SIG-M5 (cell line): ENCODE results near the gene PEAK1.

Source experiments
- DNase-seq: peaks from one replicate; lab custom pipeline; 2025; lab: John Stamatoyannopoulos, UW

The PEAK1 gene

DNA sequence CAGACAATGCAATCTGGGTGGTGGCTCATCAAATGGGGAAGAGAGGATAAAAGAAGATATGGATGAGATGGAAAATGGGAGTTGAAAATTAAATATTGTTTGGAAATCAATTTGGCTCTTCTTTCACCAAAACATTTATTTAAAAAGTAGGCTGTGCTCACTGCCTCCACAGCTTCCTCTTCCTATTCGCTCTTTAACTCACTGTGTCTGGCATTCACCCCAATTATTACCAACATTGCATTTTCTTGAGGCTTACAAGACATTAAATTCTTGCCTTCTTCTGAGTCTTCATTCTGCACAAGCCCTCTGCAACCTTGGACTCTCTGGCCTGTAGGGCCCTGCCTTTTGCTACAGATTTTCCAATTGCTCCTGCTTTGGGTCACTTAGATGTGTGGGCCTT is 296.1 kb downstream of the PEAK1 start:
- no peak for DNase-seq

DNA sequence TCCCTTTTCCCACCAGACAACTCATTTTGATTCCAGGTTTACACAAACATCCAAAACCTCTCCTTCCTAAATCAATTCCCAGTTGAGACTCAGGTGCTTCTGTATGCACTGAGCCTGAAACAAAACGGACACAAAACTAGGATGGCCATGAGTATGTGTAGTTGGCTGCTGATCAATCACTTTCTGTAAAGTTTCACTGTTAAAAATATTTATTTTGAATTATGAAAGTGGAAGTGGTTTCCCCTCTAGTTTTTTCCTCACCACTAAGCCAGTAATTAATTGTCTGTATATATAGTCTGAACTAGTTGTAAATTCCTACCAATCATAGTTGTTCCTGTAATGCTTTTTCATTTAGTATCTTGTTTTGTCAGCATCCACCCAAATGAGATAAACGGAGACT is 297.3 kb downstream of the PEAK1 start:
- DNase-seq, result no peak

DNA sequence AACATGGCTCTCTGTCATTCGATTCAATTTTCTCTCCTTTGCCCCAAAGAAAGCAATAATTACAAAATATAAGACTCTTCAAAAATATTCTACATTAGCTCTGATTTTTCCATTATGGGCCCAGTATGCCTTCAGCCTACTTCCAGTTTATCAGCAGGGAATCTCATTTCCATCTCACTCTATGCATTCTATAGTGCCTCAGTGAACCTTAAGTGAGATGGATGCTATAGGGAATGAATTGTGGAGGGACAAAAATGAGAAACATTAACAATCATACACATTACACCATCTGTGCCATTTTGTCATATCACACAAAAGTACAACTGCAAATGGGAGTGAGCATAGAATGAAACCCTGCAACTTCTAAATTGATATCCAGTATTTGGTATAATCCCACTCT is 298.3 kb downstream of the PEAK1 start:
- no peak for DNase-seq

DNA sequence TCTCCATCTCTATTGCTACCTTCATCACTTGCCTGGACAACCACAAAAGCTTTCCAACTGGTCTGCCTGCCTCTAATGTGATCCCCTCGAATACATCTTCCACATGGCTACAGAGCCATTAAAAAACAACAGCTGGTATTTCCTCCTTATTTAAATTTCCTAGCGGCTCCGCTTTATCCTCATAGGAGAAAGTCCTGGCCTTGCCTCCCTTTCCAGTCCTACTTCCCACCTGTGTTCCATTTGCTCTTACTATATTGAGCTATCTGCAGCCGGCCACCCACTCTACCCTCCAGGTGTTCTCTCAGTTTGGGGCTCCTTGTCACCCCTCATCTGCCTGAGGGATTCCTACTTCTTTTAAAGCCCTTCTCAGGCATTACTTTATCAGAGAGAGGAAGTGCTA is 299.3 kb downstream of the PEAK1 start:
- DNase-seq, result no peak

DNA sequence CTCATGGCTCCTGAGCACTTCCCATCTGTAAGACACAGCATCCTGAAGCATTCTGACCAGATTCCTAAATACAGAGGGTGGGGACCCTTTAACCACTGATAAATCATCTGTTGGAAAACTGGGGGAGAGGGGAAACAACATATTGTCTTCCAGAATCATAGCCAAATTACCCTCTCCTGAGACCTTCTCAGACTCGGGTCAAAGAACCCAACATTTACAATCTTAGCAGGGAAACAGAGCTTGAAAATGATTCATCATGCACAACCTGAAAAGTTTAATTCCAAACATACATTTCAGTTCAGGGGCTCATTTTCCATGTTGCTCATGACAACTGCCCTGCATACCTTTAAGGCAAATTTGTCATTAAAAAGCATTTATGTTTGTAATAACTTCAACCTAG is 300.5 kb downstream of the PEAK1 start:
- DNase-seq, result no peak

DNA sequence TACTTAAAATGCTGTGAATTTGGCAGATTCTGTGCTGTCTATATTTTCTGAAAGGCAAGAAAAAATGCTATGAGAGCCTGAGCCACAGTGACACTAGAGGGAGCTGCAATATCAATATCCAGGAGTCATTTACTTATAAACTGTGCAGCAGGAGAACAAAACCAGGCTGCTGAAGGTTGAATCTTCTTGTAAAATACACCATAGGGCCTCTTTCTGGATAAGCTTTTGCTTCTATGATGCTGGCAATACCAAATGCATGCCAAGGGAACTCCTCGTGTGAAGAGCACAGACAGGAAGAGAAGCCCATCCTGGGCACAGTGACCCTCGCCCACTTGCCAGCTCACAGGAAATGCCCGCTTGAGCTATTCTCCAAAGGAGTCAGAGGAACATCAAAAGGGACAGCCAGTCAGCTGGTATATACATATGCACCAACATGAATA is 301.0 kb downstream of the PEAK1 start:
- no peak for DNase-seq

DNA sequence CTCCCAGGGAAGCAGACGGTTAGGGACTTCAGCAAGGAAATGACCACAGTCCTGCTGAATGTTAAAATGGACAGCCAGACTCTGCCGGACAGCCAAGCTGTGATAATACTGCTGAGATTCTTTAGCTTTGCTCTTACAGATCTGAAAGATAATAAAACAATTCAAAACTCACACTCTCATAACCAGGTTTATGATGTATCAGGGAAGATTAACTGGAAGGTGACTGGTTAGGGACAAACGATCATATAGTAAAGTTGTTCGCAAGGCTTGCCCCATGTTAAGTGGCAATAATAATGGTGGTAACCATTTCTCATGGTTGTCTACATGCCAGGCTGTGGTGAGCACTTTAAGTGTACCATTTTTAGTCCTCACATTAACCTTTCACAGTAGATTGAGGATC is 304.7 kb downstream of the PEAK1 start:
- no peak for DNase-seq

DNA sequence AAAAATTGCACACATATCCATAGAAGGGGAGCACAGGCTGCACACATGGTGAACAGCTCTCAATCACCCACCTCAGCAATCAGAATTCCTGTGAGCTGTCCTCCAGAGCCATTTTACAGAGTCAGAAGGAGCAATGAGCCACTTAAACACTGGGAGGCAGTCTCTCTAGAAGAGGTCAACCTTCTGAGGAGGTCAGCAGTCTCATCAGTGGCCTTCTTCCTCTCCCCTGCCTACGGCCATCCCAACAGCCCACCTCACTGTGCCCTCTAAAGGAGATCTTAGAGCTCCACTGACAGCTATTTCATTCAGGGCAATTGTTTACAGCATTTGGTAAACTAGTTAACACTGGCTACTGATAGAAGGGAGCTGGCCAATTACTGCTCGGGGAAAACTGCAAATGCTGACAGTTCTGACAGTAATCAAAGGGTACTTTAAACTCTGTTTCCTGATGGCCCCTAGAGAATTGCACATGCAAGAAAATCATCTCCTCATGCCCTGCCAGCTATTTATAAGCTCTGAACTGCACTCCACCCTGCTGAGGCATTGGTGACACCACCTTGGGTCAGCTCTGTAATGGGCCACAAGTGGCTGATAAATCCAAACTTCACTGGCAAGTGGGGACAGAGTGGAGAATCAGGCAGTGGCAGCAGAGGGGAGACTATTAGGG is 306.9 kb downstream of the PEAK1 start:
- DNase-seq, result no peak

DNA sequence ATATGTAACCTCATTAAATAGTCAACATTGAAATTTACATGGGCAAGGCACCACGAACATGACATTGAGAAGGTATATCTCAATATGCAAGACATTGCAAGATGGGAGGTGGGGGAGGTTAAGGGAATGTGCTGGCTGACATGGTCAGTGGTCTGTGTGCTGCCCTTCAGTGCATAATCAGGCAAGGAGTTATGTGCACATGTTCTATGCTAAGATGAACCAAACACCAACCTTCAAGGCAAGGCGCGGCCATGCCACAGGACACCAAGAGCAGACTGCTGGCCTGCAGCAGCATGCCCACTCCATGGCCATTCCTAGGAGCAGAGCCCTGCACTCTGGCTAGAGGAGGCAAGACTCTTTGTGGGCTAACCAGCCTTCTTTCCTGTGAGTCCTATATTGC is 308.1 kb downstream of the PEAK1 start:
- no peak for DNase-seq

DNA sequence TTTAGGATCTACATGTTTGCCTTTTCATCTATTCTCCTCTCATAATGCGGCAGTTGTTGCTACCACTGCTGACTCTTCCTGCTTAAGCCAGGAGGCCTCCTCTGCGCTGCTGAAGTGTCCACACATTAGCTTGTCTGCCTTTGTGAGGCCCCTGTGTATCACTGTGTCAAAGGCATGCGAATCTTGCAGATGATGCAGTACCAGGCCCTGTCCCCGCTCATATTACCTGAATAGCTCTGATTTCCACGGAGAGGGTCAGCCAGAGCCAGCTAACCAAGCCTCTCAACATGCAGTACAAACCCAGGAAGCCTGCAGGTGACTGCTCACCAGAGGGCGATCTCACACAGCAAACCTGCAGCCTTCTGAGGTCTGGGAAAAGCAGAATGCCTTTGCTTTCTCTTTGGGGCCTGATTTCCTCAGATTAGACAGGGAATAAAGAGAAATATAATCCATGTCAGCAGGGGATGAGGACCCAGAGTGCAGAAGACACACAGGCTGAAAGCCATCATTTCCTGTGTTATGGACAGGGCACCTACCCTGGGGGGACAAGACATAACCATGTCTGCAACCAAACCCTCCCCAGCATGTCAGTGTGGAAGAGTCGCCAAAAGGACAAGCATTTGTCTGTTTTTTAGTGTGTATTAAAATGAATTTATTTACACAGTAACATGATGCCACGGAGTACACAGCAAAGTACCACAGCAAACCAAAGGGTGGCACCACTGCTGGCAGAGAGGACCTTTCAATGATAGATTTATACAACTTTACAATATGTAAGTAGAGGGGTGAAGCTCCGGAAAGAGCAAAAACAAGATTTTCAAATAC is 312.2 kb downstream of the PEAK1 start:
- no peak for DNase-seq

DNA sequence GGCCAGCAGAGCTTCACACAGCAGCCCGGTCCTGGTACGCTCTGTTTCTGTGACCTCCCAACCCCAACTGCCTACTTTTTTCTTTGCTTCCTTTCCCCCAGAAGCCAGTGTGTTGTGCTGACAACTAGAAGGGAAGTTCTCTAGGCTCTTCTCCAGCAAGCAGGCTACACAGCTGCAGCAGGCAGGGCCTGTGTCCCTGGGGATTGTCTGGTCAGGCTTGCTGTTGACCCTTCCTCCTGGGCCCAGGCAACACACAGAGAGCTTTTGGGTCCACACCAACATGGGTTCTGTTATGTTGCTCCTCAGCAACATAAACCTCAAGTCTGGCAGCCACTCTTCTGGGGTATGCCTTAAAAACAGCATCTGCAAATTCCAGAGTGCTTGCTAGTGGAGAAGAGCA is 312.8 kb downstream of the PEAK1 start:
- no peak for DNase-seq

DNA sequence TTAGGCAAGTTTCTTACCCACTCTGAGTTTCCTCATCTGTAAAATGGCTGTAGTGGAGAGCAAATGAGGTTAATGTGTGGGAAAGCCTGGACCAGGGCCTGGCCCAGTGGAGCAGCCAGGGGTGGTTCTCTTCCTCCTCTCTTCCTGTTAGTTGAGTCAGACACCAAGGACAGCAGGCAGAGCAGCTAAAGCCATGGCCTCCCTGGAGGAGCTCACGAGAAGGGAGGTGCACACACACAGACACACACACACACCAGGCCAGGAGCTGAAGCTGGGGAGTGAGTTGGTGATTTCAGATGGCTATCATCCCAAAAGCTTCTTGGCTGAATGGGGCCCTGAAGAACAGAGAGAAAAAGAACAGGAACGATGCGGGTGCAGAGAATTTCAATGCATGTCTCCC is 315.7 kb downstream of the PEAK1 start:
- no peak for DNase-seq

DNA sequence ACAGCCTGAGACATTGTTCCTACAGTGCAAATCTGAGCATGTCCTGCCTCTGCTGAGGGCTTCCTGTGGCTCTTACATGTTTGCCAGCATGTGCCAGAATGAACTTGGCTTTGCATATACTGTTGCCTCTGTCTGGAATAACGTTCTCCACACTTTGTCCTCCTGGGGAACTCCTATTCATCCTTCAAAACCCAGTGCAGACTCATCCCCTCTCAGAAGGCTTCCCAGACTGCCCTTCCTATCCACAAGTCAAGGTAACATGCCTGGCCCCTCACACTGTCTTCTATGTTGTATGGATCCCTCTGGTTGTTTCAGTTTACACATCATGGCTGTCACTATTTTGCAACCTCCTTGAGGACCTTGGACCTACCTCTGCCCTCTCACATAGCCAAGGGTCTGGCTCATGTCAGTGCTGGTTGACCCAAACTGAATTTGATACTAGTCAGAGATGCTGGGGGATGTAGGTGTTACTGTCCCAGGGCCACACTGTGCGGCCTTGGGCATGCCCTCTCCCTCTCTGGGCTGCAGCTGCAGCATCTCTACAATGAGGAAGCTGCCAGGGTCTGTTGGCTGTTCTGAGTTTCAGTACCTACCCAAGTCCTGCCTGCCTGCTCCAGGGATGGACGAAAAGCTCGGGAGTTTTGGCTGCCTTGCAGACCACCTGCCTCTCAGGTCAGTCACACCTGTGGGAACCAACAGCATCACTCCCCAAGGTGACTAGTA is 320.0 kb downstream of the PEAK1 start:
- DNase-seq, result no peak

DNA sequence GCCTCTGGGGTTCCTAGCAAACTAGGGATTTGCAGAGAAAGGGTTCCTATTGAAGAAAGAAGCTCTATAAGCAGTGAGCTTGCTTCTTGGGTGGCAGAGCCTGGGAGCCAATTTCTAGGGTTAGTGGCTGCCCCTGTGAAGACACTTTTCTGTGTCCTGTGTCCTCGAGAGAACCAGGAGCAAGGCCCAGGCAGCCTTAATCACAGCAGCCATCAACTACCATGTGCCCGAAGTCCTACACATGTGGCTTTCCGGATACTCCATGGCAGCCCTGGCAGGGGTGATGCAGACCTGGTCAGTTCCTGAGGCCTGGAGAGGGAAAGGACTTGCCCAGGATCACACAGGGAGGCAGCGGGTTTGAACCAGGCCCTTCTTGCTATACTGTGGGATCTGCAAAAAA is 321.3 kb downstream of the PEAK1 start:
- DNase-seq, result no peak

DNA sequence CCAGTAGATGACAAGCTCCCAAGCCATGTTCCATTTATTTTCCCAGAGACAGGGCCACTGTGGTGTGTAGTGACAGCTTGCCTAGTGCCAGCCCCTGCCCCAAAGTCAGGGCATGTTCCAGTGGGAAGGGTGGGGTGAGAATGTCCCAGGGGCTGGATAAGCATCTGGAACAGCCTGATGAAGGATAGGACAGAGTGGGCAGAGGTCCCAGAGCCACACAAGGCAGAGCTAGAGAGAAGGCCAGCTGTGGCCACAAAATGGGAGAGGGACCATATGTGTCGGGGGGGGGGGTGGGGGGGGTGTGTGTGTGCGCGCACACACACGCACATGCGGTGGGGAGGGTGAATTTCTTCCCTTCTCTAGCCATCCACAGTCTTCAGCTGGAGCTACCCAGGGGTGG is 322.0 kb downstream of the PEAK1 start:
- DNase-seq, result no peak

DNA sequence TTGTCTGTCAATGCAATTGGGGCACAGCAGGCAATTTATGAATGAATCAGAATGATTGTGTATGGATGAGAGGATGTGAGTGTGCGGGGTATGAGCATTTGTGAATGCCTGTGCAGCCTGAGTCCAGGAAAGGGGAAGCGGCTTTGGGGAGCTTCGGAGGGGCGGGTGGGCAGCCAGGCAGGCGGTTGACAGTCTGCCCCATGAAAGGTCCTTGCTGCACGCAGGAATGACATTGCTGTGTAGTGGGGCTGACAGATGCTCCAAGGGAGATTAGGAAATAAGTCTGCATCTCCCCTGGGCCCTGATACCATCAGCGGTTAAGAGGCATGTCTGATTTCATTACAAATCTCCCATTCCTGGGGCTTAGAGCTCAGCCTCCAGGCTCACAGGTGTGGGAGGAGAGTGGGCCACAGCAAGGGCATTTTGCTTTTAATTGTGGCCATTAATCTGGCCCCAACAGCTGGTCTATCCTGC is 322.6 kb downstream of the PEAK1 start:
- no peak for DNase-seq

DNA sequence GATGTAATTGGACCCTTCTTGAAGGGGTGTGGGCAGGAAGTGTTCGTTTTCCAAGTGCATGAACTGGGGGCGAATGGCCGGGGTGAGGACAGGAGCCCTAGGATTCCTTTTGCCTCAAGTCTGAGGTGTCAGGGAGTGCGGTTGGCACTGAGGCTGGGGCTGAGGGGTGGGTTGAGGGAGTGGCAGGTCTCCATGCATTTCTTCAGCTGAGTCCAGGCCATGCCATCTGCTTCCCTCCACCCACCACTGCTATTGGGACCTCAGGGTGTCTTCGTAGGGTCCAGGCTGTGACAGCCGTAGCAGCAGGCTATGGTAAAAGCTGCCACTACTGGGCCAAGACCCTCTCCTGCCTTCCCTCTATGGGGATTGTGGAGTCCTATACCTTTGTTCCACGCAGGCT is 323.4 kb downstream of the PEAK1 start:
- no peak for DNase-seq

DNA sequence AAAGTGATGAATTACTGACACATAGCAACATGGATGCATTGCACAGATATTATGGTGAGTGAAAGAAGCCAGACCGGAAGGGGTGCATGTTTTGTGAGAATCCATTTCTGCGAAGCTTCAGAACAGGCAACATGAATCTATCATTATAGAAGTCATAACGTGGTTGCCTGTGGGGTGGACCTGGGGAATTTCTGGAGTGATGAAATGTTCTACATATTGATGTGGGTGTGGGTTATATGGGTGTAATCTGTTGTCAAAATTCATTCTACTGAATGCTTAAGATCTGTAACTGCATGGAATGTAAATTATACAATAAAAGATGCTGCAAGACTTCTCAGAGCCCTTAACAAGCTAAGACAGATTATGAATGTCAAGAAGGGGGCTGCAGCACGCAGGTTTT is 323.8 kb downstream of the PEAK1 start:
- no peak for DNase-seq

DNA sequence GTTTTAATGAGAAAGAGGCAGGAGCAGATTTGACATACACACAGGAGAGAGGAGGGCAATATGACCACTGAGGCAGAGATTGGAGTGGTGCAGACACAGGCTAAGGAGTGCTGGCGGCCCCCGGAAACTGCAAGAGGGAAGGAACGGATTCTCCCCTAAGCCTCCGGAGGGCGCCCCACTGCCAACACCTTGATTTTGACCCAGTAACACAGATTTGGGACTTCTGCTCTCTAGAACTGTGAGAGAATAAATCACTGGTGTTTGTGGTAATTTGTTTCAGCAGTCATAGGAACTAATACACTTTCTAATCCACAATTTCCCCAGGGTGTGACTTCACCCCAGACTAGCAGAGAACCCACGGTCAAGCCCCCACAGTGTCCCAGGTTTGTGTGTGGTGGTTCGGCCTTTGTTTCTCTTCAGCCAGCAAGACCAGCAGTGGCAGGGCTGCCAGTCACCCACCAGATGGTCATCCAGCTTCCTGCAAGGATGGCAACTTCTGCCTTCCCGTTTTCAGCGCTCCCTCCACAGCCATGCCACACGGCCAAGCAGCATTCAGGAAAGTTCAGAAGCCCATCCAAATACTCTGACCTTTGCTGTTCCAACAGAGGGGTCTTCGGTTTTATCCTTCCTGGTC is 325.4 kb downstream of the PEAK1 start:
- no peak for DNase-seq

DNA sequence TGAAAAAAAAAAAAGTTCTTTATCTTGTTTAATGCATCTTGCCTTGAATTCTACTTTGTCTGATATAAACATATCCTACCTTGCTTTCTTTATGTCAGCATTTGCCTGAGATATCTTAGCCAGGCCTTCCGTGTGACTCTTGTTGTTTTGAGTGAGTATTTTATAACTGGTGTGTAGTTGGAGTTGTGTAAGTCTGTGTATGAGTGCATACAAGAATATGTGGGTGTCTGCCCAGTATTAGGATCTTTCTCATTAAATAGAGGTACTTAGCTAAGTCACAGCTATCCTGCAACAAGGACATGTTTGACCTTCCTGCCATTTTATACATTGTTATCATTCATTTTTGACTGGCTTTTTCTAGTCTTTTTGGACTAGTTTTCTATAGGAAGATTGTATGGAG is 326.5 kb downstream of the PEAK1 start:
- no peak for DNase-seq

DNA sequence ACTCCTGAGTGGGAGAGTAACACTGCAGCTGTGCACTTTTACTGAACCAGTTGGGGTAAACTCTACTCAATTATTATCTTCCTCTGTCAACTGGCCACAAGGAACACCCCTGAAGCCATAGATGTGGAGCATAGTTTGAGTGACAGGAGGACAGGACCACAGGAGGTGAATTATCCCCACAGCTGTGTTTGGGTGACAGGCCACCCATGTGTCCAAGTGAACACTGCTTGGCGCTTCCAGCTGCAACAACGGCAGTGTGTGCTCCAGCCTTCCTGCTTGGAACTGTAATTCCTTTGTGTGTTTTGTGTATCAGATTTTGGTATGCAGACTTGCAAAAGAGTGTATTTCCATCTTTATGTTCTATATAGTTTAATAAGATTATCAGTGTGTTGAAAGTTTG is 328.8 kb downstream of the PEAK1 start:
- no peak for DNase-seq

DNA sequence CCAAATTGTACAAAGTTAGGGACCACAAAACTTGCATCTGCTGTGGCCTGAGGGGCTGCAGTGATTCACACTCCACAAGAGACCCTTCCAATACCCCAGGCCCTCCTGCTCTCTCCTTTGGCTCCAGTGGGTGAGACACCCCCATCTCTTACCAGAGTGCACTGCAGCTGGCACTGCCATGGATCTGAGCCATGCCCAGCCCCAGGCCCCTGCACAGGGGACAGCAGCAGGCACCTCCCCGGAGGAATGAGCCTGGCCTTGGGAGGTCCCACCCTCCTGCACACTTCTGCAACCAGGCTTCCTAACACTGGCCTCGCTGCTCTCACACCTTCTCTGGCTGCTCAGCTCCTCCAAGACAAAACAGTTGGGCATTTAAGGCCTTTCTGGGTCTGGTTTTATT is 332.7 kb downstream of the PEAK1 start:
- DNase-seq, result no peak

DNA sequence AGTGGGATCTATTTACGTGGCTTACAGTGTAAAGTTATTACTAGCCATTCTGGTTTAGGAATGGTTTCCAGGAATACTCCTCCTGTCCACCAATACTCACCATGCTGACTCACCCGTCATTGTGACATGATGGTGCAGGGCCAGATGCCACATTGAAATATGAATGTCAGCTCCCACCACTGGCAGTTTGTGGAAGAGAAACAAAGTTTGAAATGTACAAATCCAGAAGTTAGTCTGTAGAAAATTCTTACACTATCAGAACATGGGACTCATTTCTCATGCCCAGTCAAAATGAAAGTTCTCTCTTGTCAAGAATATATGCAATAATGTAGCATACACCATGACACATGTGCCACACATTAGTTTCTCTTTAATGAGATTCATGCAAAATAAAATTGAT is 334.6 kb downstream of the PEAK1 start:
- no peak for DNase-seq
